ENCODE results near the gene ATP5PD.
"Not testable (repeated sequence)": the region's sequence is repeated elsewhere in the genome, so short reads cannot be mapped to it uniquely, and the experiment has no call there.

Gene ATP5PD

DNA sequence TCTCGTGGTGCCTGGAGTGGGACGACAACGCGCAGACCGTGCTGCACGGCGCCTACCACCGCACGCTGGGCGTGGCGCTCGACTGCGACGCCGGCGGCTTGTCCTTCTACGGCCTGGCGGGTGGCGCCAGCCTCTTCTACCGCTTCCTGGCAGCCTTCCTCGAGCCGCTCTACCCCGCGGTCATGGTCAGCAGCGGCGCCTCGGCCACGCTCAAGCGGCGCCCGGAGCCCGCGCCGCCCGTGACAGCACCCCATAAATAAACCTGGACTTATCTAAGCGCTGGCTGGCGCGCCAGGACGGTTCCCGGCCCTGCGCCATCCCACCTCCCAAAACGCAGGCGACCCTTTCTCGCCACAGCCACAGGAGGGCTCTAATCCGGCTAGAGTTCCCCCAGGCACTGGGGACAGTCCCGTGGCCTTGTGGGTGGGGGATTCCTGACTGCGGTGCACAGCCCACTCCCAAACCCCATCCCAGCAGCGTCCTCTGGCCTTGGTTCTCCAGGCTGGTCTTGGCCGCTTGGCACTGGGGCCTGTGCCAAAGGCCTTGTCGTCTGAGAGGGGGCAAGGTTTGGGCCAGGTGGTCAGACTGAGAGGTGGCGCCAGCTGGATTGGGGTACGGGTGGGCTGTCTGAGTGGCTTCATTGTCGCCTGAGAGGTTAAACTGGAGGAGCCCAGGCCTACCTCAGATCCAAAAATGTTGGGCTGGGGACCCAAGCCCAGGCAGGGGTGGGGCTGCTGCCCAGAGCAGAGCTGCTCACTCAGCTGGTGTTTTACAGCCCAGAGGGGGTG lies 30.9 kb upstream of the ATP5PD start:
- peak; percentile 73 for DNase-seq (ENCODE audit: low spot score)

DNA sequence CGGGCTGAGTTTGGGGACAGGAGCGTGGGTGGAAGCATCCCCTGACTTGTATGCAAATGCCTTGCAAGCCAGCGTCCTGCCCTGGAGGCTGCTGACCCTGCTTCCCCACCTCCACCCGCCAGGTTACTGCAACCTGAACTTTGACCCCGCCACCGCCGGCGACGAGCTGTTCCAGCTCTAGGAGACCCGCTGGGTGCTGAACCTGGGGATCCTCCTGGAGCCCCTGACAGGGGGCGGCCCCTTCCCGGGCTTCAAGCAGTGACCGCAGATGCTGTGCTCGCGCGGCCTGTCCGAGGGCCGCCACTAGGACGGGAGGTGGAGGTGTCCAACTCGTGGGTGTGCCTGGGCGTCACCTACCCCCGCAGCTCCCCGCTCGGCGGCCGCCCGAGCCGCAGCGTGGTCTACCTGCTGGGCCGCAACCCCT lies 30.3 kb upstream of the ATP5PD start:
- no peak for DNase-seq (ENCODE audit: low spot score)

DNA sequence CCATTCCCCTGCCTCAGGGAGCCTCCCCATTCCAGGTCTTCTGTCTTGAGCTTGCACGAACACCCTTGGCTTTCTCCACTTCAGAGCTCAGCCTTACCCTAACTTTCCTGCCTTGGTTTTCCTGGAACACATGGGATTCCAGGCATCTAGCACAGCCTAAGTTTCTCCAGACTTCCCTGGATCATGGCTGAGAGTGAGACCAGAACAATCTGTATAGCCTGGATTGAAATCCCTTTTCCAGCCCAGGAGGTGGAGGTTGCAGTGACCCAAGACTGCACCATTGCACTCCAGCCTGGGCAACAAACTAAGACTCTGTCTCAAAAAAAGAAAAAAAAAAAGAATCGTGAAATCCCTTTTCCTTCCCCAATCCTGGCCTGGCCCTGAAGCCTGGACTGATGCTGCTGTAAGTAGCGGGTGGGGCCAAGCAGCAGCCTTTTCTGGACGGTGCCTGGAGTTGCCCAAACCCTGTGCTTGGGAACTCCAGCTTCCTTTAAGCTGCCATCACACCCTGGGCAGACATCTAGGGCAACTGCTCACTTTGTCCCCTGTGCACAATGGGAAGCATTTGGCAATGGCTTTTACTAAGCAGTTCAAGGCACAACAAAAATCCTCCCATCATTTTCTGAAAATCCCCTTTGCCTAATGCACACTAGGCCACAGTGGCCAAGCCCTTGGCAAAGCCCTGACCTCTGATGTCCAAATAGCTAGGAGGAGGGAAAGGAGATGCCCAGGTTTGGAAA lies 29.0 kb upstream of the ATP5PD start:
- DNase-seq (ENCODE audit: low spot score), result no peak

DNA sequence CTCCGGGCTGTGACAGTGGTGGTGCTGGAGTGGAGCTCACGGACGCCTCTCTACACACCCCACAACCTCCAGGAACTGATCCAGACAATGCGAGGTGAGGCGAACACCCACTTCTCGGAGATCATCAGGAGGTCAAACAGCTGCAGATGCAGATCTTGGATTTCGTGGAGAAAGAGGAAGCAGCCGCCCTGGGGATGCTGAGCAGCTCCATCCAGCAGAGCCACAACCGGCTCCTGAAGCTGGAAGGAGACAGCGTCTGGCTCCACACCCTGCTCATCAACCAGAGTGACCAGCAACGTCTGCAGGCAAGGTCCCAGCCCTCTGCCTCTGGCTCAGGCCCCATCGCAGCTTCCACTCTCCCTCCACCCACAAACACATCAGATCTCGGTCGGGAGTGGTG lies 27.8 kb upstream of the ATP5PD start:
- no peak for DNase-seq (ENCODE audit: low spot score)

DNA sequence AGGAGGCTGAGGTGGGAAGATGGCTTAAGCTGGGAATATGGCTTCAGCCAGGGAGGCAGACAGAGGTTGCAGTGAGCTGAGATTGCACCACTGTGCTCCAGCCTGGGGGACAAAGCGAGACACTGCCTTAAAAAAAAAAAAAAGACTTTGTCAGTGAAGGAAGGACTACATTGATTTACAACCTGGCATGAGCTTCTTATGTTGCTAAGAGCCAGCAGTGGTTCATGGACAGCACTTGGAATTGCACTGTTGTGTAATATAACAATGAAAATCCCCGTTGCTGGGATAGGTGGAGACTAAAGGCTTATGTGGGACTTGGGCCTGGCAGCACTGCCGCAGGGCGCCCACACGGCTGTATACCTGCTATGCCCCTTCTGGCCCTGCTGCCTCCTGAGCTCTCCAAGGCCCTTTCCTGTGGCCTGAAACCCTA lies 26.9 kb upstream of the ATP5PD start:
- DNase-seq (ENCODE audit: low spot score), result no peak

DNA sequence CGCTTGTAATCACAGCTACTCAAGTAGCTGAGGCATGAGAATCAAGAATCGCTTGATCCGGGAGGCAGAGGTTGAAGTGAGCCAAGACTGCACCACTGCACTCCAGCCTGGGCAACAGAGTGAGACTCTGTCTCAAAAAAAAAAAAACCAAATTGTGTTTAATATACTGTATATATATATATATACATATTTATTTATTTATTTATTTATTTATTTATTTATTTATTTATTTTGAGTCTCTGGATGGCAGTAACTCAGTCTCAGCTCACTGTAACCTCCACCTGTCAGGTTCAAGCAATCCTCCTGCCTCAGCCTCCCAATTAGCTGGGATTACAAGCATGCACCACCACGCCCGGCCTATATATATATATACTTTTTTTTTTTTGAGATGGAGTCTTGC lies 26.1 kb upstream of the ATP5PD start:
- not testable (repeated sequence) for DNase-seq (ENCODE audit: low spot score)

DNA sequence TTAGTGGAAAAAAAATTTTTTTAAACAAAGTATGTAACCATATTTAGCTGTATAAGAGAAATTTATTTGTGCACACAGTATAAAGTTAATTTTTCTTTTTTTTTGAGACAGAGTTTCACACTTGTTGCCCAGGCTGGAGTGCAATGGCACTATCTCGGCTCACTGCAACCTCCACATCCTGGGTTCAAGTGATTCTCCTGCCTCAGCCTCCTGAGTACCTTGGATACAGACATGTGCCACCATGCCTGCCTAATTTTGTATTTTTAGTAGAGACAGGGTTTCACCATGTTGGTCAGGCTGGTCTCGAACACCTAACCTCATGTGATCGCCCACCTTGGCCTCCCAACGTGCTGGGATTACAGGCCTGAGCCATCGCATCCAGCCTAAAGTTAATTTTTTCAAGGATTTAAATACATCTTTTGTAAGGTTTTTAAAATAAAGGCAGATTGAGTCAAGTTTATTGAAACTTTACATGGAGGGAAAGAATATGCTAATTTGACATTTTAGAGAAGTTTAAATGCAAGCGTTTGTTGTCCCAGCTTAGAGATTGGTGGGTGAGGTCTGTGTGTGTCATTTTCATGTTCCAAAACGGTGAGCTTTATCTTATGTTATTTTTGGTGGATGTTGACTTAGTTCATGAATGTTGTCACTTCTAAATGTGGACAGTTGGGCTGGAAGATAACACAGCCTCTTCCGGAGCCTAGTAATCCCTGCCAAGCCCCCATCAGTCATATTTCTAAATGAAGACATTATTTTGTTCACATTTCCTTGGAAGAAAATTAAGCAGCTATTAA lies 24.9 kb upstream of the ATP5PD start:
- not testable (repeated sequence) for DNase-seq (ENCODE audit: low spot score)

DNA sequence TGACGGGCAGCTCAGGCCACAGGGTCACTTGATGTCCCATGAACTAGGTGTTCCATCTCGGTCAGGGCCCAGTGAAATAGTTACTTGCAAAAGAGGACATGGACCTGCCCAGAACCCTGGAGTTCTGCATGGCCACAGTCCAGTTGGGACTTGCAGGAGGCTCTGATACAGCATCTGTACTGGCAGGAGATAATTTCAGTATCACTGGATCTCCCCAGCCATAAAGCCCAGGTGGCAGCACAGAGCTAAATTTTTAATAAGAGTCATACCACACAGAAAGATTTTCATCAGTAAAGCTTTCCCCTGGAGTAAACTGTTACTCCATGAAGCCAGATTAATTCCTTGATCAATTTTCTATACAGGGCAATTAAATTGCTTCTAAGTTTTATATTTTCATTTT lies 23.0 kb upstream of the ATP5PD start:
- peak; percentile 61 for DNase-seq (ENCODE audit: low spot score)

DNA sequence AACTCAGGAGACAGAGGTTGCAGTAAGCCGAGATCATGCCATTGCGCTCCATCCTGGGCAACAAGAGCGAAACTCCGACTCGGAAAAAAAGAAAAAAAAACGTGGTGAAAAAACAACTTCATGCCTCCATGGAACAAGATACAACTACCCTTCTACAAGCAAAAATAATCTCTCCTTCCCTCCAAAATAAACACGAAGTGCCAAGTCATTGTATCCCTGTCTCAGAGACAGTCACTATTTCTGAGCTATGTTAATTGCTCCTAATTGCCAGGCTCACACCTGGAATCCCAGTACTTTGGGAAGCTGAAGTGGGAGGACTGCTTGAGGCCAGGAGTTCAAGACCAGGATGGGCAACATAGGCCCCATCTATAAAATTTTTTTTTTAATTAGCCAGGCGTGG lies 22.0 kb upstream of the ATP5PD start:
- DNase-seq (ENCODE audit: low spot score), result no peak

DNA sequence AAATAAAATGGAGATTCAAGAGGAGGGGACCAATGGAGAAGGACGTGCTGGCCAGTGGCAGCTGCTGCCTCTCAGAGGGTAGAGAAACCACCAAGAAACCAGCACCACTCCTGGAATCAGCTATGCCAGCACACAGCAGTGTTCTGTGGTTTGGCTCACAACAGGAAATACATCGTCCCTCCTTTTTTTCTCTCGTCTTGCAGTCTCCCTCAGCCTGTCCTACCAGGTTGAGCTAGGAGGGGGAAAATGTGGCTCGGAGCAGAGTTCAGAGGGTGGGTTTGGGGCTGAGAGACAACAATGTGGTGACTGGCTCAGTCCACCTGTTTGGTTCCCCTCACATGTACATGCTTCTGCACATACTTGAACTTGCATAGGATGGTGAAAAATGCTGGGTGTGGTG lies 21.1 kb upstream of the ATP5PD start:
- DNase-seq (ENCODE audit: low spot score), result no peak

DNA sequence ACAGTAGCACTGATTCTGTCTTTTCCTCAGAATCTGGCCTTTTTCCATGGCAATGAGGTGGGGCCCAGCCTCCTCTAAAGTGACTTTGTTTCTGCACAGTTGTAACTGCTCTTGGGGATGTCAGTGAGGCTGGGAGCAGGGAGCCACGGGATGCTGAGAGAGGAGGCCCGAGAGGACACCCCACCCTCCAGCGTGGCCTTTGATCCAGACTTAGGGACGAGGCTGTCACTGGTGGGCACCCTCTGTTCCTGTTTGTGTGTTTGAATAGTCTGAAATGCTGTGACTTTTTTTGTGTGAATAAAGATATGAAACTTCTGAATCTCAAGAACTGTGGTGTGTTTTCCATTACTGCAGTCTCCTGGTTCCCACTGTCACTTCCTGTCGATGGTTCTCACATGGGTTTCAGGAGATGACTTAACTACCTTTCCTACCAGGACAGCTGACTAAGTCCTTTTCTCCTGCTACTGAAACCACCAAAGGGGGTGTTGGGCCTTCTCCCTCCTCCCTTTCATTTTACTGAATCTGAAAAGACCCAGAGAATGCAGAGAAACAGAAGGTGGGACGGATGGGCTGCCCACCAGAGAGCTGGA lies 18.9 kb upstream of the ATP5PD start:
- no peak for DNase-seq (ENCODE audit: low spot score)

DNA sequence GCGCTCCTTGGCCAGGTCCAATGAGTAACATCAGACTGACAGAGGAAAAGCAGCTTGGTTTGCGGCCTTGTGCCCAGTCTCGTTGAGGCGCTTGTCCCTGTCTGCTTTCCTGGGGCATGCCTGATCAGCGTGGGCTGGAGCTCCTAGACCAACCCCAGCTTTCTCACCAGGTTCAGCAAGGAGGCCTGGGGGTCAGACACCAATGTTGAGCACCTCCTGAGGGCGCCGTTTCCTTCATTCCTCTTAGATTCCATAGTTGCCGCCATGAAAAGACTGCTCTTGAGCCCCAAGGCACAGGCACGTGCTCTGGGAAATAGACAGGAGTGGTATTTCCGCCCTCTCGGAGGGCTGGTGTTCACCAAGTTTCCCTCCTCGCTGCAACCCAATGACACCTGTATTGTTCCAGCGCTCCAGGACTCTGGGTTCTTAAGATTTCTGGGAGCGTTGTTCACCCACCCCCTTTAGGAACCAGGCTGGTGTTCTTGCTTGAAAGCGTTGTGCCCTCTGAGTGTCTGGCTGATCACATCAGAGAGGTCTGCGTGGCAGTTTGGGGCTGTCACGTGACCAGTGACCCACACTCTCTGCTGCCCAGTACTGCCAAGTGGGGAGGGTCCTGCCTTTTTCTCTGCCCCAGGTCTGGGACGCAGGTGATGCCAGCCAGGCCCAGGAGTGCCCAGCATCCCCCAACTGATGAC lies 18.2 kb upstream of the ATP5PD start:
- no peak for DNase-seq (ENCODE audit: low spot score)

DNA sequence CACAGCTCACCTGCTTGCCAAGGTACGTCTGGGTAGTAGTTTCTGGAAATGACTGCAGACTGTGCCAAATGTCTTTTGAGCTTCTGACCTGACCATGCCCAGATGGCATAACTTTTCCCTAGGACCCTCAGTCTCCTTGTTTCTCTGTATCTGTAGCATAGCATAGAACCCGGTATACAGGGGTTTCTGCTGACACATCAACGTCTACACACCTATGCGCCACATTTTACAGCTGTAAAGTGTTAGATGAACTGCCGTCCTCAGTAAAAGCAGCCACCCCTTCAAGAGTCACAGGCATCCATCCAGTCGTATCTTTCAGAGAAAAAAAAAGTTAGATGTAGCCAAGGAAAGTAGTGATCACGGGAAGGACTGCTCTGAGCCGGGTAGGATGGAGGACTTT lies 17.7 kb upstream of the ATP5PD start:
- DNase-seq (ENCODE audit: low spot score), result no peak

DNA sequence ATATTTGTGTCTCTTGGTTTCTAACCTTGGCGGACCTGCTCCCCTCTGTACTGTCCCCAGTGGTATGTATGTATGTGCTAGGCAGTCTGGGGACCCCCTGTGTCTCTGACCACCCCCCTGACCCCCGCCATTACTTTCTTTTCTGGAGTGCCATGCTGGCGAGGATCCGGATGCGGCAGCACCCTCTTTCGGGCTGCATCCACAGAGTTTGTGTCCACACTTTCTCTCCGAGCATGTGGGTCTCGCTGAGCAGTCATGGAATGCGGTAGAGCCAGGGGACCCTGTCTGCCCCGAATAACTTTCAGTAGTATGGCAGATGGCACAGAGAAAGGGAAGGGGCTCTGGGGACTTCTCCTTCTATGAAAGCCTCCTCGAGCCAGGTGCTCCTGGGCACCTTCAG lies 17.3 kb upstream of the ATP5PD start:
- no peak for DNase-seq (ENCODE audit: low spot score)

DNA sequence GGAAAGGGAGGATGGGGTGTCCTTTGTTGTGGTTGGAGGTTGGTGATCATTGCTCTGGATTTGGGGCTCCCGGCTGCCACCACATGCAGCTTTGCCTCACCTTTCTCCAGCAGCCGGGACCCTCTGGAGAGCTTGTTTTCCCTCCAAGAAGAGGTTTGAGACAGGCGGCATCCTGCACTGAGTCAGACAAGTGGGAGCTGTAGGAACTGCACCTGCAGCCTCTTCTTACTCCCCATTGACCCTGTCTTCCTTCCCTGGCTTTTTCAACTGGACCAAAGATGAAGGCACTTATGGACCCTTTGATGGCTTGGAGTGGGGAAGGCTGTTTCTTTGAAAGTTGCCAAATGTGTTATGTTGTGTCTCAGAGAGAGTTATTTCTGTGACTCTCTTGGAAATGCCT lies 16.9 kb upstream of the ATP5PD start:
- DNase-seq (ENCODE audit: low spot score), result no peak

DNA sequence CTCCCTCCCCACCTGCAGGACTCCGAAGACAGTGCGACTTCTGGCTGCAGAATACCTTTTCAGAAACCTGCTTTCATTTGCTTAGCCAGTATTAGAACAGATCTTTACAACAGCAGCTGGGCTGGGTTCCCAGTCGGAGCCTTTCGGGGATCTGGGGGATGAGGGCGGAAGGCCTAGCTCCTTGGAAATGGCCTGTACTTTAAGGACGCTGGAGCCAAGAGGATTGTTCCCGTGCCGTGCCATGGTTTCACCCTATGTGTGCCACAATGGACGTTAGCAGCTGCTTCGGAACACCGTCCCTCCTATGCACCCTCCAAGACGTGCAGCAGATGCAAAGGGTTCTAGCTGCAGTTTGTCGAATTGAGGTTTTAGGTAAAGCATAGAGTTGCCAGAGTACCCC lies 16.4 kb upstream of the ATP5PD start:
- no peak for DNase-seq (ENCODE audit: low spot score)

DNA sequence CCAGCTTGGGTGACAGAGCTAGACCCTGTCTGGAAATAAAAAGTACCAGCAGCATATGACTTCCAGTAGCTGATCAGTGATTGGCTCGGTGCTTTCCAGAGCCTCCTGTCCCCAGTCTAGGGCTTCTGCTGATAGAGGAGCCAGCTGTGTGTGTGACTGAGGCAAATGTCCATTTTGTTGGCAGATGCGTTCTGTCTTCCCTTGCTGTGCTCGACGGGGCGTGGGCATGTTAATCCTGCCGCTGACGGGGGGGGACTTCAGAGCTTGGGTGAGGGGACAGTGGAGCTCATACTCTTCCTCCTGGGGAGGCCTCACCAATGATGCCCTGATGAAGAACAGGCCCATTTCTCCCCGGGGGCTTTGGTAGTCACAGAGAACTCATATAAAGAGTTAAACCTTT lies 14.8 kb upstream of the ATP5PD start:
- peak; percentile 9 for DNase-seq (ENCODE audit: low spot score)

DNA sequence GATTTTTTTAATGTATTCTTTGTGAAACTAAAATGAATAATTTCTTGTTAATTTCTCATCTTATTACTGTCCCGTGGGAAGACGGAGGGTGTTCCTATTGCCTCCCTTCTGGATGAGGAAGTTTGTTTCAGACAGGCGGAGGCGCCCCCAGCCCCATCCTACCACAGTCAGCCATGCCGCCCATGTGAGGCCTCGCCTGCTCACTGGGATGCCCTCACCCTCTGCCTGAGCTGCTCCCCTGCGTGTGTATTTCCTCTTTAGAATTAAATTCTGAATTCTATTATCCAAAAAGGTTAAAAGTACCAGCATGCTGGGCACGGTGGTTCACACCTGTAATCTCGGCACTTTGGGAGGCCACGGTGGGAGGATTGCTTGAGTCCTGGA lies 14.3 kb upstream of the ATP5PD start:
- no peak for DNase-seq (ENCODE audit: low spot score)

DNA sequence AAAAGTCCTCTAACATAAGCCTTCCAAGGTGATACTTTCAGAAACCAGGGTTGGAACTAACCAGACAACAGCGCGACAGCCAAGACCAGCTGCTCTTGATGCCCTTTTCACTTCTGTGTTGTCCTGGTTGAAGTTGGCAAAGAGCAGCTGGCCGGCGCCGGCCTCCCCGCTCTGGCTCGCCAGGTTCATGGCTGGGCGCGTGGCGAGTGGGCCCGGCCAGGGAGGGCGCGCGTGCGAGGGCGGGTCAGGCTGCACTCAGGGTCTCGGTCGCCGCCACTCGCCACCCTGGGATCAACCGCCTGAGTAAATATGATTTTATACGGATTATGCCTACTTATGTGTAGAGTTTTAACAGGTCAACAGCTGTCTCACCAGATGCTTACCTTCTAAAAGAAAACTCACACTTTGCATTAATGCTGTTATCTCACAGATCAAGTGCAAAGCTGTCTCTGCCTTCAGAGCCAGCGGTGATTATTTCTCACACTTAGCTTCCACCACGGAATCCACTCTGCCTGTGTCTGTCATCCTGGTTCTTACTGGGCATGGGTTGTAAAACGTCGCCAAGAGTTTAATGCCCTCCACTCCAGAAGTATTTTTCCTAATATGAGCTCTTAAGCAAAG lies 13.8 kb upstream of the ATP5PD start:
- DNase-seq (ENCODE audit: low spot score), result peak; percentile 5

DNA sequence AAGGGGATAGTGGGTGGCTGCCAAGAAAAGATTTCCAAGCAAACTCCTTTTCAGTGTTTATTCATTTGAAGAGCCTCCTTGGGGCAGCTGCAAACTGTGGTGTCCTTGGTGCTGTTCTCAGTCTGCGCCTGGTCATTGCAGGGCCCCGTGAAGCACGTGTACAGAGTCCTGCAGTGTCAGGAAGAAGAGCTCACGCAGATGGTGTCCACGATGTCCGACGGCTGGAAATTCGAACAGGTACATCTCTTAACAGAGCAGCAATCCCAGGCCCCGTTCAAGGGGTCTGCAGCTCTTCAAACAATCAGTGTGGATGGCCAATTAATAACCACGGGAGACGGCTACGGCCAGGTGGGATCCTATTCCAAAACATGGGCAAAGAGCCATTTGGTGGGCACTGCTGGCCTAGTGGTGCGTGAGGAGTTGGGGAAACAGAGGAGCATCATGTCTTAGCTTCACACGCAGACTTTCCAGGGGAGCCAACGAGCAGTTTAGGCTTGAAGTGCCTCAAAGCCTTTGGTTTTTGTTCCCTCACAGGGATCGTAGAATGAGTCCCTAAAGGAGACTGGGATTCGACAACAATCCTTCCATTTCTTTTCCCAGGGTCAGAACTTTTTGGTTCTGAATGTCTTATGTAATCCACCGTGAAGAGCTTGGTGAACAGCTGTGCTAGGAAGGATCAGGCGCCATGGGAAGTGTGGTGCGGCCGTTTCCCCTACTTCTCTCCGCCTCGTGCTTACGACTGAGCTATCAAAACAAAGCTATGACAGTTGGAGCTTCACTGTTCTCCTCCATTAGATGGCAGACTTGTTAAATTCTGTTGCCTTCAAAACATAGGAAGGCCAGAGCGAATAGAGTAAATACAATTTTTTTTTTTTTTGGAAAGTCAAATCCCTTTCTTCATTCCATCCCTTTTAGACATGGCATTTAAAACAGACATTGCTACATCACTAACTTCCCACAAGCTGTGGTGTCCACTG lies 12.9 kb upstream of the ATP5PD start:
- DNase-seq (ENCODE audit: low spot score), result peak; percentile 83

All from AG08396 (cell line).